ENCODE measurements around the gene MBOAT1. TPM values are rescaled to one million over a fixed set of nuclear protein-coding genes. Genes with fewer than 3 reads are reported as not detected.
A peak's percentile ranks its signal among the peaks of the same experiment; 100 is the strongest.
"Not testable (repeated sequence)": the region's sequence is repeated elsewhere in the genome, so short reads cannot be mapped to it uniquely, and the experiment has no call there.

Gene MBOAT1
- total RNA-seq, 1 donor from 2014 or later: 3.0 TPM

DNA sequence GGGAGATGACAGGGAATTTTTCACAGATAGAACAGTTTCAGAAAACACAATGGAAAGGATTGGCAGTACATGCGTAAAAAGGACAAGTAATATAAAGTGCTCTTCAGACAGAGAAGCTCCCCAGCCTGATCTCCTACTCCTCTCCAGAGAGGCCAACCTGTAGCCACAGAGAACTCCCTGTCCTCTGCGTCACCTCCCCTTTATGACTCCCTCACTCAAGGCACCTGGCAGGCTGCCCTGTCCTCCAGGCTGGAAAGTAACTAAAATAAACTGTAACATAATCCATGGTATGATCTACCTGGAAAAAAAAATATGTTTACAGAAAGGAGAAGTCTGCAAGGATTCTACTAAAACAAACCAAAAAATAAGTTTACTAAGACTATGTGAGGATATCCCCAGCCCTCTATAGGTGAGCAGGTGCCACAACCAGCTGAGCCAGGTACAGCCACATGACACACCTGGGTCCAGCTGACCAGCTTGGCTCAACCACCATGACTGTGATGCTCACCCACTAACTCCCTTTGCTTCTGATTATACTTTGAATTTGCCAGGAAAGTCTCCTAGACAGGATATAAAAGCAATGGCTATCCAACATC lies 29.2 kb downstream of the MBOAT1 start:
- peaks cover 2% of the 10 kb centered on the region for H3K36me3 Mint-ChIP-seq (ENCODE audit: insufficient read depth)
- H3K27ac Mint-ChIP-seq: no peak overlapping the region
- no peak for DNase-seq (ENCODE audit: low spot score, unreplicated experiment)
- H3K27me3 Mint-ChIP-seq: no peaks in the 10 kb centered on the region
- H3K4me3 Mint-ChIP-seq (ENCODE audit: low read depth): no peak overlapping the region
- H3K4me1 Mint-ChIP-seq (ENCODE audit: low read depth): no peaks in the 10 kb centered on the region
- TF ChIP-seq, protein P1, sequence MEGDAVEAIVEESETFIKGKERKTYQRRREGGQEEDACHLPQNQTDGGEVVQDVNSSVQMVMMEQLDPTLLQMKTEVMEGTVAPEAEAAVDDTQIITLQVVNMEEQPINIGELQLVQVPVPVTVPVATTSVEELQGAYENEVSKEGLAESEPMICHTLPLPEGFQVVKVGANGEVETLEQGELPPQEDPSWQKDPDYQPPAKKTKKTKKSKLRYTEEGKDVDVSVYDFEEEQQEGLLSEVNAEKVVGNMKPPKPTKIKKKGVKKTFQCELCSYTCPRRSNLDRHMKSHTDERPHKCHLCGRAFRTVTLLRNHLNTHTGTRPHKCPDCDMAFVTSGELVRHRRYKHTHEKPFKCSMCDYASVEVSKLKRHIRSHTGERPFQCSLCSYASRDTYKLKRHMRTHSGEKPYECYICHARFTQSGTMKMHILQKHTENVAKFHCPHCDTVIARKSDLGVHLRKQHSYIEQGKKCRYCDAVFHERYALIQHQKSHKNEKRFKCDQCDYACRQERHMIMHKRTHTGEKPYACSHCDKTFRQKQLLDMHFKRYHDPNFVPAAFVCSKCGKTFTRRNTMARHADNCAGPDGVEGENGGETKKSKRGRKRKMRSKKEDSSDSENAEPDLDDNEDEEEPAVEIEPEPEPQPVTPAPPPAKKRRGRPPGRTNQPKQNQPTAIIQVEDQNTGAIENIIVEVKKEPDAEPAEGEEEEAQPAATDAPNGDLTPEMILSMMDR (IDR thresholded peaks at IDR 0.05; ENCODE audit: unreplicated experiment): peak; percentile 13
- peaks cover 4% of the 10 kb centered on the region for H3K9me3 Mint-ChIP-seq (ENCODE audit: low read depth)

GRCh38 chr6:20182069-20182468 lies 30.2 kb downstream of the MBOAT1 start:
- DNase-seq (ENCODE audit: low spot score, unreplicated experiment): no peak
- Mint-ChIP-seq H3K36me3 (ENCODE audit: insufficient read depth) (no peaks in the 10 kb centered on the region), H3K27me3 (no peaks in the 10 kb centered on the region), H3K9me3 (ENCODE audit: low read depth) (peaks cover 4% of the 10 kb centered on the region), H3K4me1 (ENCODE audit: low read depth) (no peaks in the 10 kb centered on the region), H3K27ac (peak overlapping the region; percentile 34), H3K4me3 (ENCODE audit: low read depth) (no peak overlapping the region)
- TF ChIP-seq, protein P1 (IDR thresholded peaks at IDR 0.05; ENCODE audit: unreplicated experiment): no peak

GRCh38 chr6:20180935-20181334 lies 31.3 kb downstream of the MBOAT1 start:
- H3K27me3 Mint-ChIP-seq: no peaks in the 10 kb centered on the region
- no peak overlapping the region for H3K27ac Mint-ChIP-seq
- TF ChIP-seq, protein P1 (IDR thresholded peaks at IDR 0.05; ENCODE audit: unreplicated experiment): no peak
- H3K4me3 Mint-ChIP-seq (ENCODE audit: low read depth): no peak overlapping the region
- no peaks in the 10 kb centered on the region for H3K36me3 Mint-ChIP-seq (ENCODE audit: insufficient read depth)
- no peak for DNase-seq (ENCODE audit: low spot score, unreplicated experiment)
- H3K9me3 Mint-ChIP-seq (ENCODE audit: low read depth): peaks cover 4% of the 10 kb centered on the region
- H3K4me1 Mint-ChIP-seq (ENCODE audit: low read depth): no peaks in the 10 kb centered on the region

GRCh38 chr6:20179287-20180045 lies 32.8 kb downstream of the MBOAT1 start:
- H3K4me1 Mint-ChIP-seq (ENCODE audit: low read depth); H3K27ac Mint-ChIP-seq; H3K4me3 Mint-ChIP-seq (ENCODE audit: low read depth); H3K9me3 Mint-ChIP-seq (ENCODE audit: low read depth); DNase-seq (ENCODE audit: low spot score, unreplicated experiment); H3K36me3 Mint-ChIP-seq (ENCODE audit: insufficient read depth); H3K27me3 Mint-ChIP-seq: not testable (repeated sequence)

DNA sequence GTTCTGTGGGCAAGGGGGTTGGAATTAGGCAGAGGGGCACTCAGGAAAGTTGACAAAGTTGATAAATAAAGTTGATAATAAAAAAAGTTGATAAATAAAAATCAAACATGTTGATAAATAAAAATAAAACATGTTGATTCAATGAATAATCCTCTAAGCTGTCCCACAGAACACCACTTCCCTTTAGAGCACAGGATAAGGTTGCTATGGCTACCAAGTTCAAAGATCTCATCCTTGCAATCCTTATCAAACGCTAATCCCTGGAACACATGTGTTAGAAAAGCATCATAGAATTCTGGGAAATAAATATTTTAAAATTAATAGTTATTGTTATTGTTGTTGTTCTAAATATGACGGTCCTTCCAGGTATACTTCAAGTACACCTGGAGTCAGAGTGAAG lies 33.9 kb downstream of the MBOAT1 start:
- no peaks in the 10 kb centered on the region for H3K36me3 Mint-ChIP-seq (ENCODE audit: insufficient read depth)
- TF ChIP-seq, protein P1 (IDR thresholded peaks at IDR 0.05; ENCODE audit: unreplicated experiment): no peak
- H3K27ac Mint-ChIP-seq: no peak overlapping the region
- H3K9me3 Mint-ChIP-seq (ENCODE audit: low read depth): peaks cover 4% of the 10 kb centered on the region
- H3K27me3 Mint-ChIP-seq: no peaks in the 10 kb centered on the region
- DNase-seq (ENCODE audit: low spot score, unreplicated experiment): no peak
- H3K4me1 Mint-ChIP-seq (ENCODE audit: low read depth): no peaks in the 10 kb centered on the region
- H3K4me3 Mint-ChIP-seq (ENCODE audit: low read depth): no peak overlapping the region
